Mesenteric fat pad (tissue), 1 donor: Measurements from ENCODE around the gene IDUA. TPM values are rescaled to one million over a fixed set of nuclear protein-coding genes. Genes with fewer than 3 reads are reported as not detected.
"Not testable (repeated sequence)": the region's sequence is repeated elsewhere in the genome, so short reads cannot be mapped to it uniquely, and the experiment has no call there.

Experiments used
- DNase-seq: peaks from one replicate; pipeline ENCODE4 v3.0.0-alpha.2; 2020; ENCODE audit warnings: low spot score
- total RNA-seq: library from RNA; stranded (reverse); fragmentation: NEBNext Ultra II Directional; extraction: Animal tissue kit (Norgen Biotek cat#: 25700); gene quantifications from one replicate; pipeline ENCODE4 v1.2.1, GENCODE V29; 2021
- donor health status: DM: yes; HTN: yes; CAD: no.

The IDUA gene
- total RNA-seq, 1 donor from 2014 or later: 34.7 TPM

GRCh38 chr4:1043162-1043561, 56.3 kb downstream of the IDUA start:
- DNase-seq: no peak

- peak; percentile 95 for DNase-seq
Observed at GRCh38 chr4:1043651-1044468, 57.0 kb downstream of the IDUA start.

DNA sequence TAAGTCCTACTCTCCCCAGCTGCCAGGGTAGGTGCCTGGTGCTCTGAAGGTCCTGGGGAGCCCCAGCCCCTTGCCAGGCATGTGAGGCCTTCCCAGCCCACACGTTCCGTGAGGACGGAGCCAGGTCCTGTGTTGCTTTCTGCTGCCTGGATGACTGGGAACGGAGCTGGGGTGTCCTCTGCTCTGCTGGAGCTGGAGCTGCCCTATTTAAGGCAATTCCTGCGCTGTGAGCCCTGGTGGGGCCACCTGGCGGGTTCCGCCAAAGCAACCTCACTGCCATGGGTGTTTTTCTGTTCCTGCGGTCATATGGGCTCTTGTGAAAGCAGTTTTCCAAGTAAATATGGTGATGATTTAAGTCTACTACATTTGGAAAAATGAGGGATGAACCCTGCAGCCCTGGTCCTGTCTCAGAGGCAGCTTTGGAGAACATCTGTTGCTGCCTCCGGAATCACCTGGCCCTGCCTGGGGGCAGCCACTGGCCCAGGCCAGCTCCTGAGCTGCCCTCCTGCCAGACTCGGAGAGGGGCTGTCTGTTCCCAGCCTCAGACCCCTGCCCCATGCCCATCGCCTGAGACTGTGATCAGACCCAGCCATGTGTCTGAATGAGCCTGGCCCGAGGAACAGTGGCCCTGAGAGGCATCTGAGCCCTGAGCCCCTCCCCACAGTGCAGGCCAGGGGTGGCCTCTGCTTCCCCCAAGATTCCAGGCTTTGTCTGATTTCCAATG, 57.8 kb downstream of the IDUA start:
- no peak for DNase-seq

DNA sequence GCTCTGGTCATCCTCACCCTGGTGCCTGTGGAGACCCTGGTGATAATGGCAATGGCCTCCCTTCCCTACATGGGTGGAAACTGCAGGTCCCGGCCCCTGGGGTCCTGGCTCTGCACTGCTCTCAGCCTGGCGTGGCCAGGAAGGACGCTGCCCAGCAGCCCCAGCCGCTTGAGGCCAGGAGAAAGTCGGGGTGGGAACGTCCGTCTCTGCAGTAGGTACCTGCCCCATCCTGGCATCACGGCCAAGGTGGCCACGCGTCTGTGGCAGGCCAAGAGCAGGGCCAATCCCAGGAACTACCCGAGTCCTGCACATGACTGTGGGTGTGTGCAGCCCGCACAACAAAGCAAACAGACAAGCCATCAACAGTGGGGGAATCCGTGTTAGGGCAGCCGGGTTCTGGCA, 58.4 kb downstream of the IDUA start:
- no peak for DNase-seq

- DNase-seq: no peak
Observed at GRCh38 chr4:1045595-1046201, 58.9 kb downstream of the IDUA start.

DNA sequence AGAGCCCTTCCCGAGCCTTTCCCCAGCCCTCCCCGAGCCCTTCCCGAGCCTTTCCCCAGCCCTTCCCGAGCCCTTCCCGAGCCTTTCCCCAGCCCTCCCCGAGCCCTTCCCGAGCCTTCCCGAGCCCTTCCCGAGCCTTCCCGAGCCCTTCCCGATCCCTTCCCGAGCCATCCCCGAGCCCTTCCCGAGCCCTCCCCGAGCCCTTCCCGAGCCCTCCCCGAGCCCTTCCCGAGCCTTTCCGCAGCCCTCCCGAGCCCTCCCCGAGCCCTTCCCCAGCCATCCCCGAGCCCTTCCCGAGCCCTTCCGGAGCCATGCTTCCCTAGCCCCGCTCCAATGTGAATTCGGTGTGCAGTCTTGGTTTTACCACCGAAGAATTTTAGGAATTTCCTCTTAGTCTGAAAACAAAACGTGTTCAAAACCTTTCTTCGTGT, 59.8 kb downstream of the IDUA start:
- DNase-seq: not testable (repeated sequence)

GRCh38 chr4:1047106-1047975, 60.5 kb downstream of the IDUA start:
- no peak for DNase-seq

DNA sequence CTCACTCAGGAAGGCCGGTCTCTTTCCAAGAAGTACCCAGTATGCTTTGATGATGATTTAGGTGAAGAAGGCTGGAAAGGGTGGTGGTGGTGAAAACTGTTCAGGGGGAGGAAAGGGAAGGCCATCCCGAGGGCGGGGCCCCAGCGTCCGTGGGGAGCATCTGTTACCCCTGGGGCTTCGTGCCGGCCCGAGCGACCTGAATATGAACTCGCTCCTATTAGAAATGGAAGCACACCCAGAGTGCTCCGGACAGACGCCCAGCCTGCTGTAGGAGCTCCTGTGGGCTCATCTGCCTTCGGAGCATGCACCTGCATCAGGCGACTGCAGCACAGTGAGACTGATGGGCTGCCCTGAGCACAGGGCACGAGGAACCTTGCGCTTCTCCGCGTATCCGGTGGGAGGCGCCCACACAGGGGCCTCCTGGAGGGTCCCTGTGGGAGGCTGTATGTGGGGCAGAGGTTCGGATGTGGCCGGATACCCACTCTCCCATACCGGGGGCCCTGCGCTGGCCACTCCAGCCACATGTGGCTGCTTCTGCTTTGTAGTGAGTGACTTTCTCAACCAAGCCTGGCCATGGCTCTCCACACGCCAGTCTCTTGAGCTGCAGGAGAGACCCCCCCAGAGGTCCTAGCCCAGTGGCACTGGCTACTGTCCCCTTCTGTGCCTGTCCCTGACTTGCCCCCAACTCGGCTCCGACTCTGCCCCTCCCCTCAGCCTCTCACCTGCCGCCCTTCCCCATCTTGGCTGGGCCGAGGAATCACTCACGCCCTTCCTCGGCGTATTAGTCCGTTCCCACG, 61.3 kb downstream of the IDUA start:
- DNase-seq: peak; percentile 87

DNA sequence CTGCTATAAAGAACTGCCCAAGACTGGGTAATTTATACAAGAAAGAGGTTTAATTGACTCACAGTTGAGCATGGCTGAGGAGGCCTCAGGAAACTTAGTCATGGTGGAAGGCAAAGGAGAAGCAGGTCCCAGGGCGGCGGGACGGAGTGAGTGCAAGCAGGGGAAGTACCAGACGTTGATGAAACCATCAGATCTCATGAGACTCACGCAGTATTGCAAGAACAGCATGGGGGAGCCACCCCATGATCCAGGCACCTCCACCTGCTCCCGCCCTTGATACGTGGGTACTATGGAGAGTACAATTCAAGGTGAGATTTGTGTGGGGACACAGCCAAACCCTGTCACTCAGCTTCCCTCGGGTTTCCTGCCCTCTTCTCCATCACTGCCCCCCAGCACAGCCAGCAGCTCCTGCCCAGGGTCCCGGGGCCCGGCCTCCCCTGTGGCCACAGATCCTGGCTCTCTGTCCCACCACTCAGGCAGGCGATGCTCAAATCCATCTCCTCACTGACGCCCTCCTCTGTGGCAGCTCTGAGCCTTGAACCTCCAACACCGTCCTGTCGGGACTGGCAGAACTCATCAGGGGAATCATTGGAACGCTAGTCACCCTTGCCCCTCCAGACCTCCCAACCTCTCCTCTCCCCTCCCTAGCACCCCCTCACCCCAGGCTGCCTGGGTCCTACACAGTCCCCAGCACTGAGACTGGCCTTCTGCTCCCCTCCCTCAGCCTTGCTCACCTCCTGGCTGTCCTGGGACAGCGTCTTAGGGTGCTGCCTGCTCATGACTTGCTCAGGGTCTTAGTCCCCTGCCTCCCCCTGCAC, 62.1 kb downstream of the IDUA start:
- DNase-seq: peak; percentile 85

DNA sequence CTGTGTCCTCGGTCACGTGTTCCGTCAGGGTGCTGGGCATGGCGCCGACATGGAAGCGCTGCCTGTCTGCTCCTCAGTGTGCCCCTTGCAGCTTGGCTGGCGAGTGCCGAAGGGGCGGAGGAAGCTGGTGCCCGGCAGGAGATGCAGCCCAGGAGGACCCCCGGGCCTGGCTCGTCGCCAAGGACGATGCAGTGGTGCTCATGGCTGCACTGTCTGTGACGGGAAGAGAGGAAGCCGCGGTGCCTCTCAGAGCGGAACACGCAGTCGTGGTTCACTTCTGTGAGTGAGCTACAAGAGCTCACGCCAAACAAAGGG, 62.7 kb downstream of the IDUA start:
- no peak for DNase-seq

DNA sequence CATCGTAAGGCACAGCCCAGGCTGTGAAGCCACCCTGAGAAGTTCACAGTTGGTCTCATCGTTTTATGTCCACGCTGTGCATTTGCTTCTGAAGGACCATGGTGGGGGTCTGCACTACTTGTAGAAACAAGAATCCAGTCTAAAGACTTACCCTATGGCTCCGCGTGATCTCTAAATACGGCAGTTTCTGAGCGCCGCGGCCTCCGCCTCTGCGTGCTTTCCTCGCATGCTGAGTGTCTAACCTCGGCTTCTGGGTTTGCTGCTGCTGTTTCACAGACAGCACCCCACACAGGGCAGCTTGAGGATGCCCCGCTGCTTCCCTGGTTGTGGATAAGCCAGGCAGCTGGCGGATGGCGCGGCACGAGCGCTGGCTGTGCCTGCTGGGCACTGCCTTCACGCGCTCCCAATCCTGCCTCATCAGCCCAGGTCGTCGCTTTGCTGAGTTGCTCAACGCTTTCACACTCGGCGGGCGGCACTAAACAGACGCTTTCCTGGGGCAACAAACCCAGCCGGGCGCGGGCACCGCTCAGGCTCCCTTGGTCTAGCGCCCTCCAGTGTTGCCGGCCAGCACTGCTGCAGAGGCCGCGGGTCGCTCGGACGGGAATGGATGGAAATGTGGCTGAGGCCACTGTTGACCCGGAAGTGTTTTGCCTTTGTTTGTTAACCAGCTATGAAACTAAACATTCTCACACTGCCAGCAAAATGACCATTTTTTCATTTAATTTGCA, 63.8 kb downstream of the IDUA start:
- DNase-seq: peak; percentile 87

DNA sequence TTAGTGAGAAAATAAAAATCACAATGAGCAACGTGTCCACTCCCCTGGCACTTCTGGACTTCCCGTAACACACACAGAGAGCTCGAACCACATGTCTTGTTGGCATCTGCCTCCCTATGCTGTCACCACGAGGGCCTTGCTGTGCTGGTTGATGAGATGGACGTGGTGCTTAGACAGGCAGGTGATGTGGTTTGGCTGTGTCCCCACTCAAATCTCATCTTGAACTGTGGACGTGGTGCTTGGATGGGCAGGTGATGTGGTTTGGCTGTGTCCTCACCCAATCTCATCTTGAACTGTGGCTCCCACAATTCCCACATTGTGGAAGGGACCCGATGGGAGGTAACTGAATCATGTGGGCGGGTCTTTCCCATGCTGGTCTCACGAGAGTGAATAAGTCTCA, 64.6 kb downstream of the IDUA start:
- peak; percentile 68 for DNase-seq

DNA sequence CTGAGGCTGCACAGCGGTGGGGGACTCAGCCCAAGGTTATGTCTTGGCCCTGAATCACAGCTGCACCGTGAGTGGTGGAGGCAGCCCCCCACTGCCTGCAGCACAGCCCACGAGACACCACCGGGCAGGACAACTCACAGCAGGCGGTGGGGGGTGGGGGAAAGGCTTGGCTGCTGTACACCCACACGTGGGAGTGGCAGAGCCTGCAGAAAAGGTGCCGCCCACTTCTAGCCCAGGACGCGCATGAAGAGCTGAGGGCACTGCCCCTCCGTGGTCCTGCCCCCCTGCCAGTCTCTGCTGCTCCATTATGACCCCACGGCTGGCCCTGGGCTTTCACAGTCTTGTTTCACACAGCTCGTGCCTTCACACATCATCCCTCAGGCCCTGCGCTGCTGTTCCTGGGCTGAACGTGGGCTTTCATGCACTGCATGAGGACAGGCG, 65.4 kb downstream of the IDUA start:
- DNase-seq: peak; percentile 65

DNA sequence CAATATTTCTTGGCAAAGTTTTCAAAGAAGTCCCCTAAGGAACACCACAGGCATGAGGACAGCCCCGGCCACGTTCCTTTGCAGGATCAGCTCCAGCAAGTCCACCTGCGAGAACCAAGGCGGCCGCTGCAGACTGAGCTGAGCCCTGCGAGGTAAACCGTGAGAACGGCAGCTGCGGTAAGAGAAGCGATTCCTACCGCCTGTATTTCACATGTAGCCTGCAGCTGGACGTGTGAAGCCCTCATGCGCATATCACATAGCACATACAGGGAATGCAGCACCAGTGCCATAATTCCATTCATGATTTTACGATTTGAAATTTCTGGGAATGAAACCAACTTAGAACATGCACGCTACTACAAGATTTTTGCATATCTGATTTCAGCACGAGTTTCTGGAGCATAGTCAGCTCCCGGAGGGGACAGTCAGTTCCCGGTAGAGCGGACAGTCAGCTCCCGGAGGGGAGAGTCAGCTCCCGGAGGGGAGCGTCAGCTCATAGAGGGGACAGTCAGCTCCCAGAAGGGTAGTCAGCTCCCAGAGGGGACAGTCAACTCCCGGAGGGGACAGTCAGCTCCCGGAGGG, 66.3 kb downstream of the IDUA start:
- no peak for DNase-seq

DNA sequence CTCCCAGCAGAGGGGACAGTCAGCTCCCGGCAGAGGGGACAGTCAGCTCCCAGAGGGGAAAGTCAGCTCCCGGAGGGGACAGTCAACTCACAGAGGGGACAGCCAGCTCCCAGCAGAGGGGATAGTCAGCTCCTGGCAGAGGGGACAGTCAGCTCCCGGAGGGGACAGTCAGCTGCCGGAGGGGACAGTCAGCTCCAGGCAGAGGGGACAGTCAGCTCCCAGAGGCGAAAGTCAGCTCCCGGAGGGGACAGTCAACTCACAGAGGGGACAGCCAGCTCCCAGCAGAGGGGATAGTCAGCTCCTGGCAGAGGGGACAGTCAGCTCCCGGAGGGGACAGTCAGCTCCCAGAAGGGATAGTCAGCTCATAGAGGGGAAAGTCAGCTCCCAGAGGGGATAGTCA, 67.0 kb downstream of the IDUA start:
- not testable (repeated sequence) for DNase-seq
